K562 (cell line): ENCODE results near the gene ZNF575. TPM values are rescaled to one million over a fixed set of nuclear protein-coding genes. Genes with fewer than 3 reads are reported as not detected.
A peak's percentile ranks its signal among the peaks of the same experiment; 100 is the strongest.

Experiments used
- ARNT ChIP-seq, 2 experiments: fragments of 450-650 bp; IDR thresholded peaks; 2 replicates each; pipeline ENCODE4 v1.6.1; 2016; ENCODE audit warnings: mild to moderate bottlenecking in 1 of 2
- BRD4 ChIP-seq: fragments of 200-600 bp; sonication (generic); IDR thresholded peaks from 2 replicates; pipeline ENCODE4 v1.6.1; 2017; ENCODE audit warnings: inconsistent platforms
- DACH1 ChIP-seq: fragments of 450-650 bp; IDR thresholded peaks from 2 replicates; pipeline ENCODE4 v1.6.1; 2018; ENCODE audit not compliant: partially characterized antibody
- NBN ChIP-seq: fragments of 450-650 bp; IDR thresholded peaks from 2 replicates; pipeline ENCODE4 v1.6.1; 2016; ENCODE audit warnings: low read depth, mild to moderate bottlenecking
- TEAD1 ChIP-seq, 2 experiments: fragments of 450-650 bp in 1 of 2; sonication (generic) in 1 of 2; formaldehyde crosslinking; IDR thresholded peaks; 2 replicates each; pipeline versions ENCODE4 v1.4.0 to v1.8.0; 2020 to 2022; ENCODE audit warnings: mild to moderate bottlenecking in 2 of 2, missing genetic modification reagents in 1 of 2
- XRCC5 ChIP-seq: fragments of 200-400 bp; formaldehyde crosslinking; IDR thresholded peaks from 2 replicates; pipeline ENCODE4 v1.6.1; 2017; ENCODE audit warnings: low read depth, mild to moderate bottlenecking, low read length
- ZNF121 ChIP-seq: sonication (generic); formaldehyde crosslinking; conservative IDR thresholded peaks from 2 replicates; pipeline ENCODE4 v1.8.0; 2022; ENCODE audit warnings: missing genetic modification reagents
- polyA plus RNA-seq, 8 experiments: library from polyadenylated mRNA; depleted of rRNA in 4 of 8; stranded (reverse) in 5 of 8; unstranded in 3 of 8; fragments of >200 nt; fragmentation: Nextera tagmentation in 2 of 8; fragmentation: Illumina TruSeq in 1 of 8; extraction: Ambion mirVana in 2 of 8; extraction: Trizol in 1 of 8; gene quantifications; 2 replicates each; pipeline versions ENCODE4 v1.2.1 to v1.2.3, GENCODE V29; 2011 to 2014; ENCODE audit warnings: inconsistent platforms in 1 of 8, missing spikeins in 1 of 8
- total RNA-seq, 7 experiments: library from RNA; depleted of rRNA in 6 of 7; stranded (reverse); fragments of >200 nt in 6 of 7; fragmentation: Illumina TruSeq in 2 of 7; extraction: Trizol in 2 of 7; gene quantifications; 2 replicates each; pipeline versions ENCODE4 v1.2.1 to v1.2.3, GENCODE V29; 2011 to 2021; ENCODE audit warnings: low replicate concordance in 1 of 7
- TF ChIP-seq, protein P1 (sequence below), 2 experiments: fragments of 450-650 bp; formaldehyde crosslinking in 1 of 2; IDR thresholded peaks; 2 replicates each; pipeline versions ENCODE4 v1.4.0 to v1.6.1; 2014 to 2020; ENCODE audit warnings: mild to moderate bottlenecking in 2 of 2, borderline replicate concordance in 1 of 2, low read depth in 1 of 2
- TF ChIP-seq, protein P2 (sequence below), 3 experiments: IDR thresholded peaks in 2 of 3; conservative IDR thresholded peaks in 1 of 3; 2 replicates each; pipeline ENCODE4 v1.5.1; 2011 to 2012; ENCODE audit warnings: low read length in 3 of 3, mild to moderate bottlenecking in 3 of 3, control low read depth in 2 of 3, improper control_type of control experiment in 1 of 3, inconsistent platforms in 1 of 3, low read depth in 1 of 3, mixed read lengths in 1 of 3, moderate library complexity in 1 of 3; ENCODE audit not compliant: insufficient read depth in 2 of 3
- TF ChIP-seq, protein P3 (sequence below): fragments of 450-650 bp; IDR thresholded peaks from 2 replicates; pipeline ENCODE4 v1.7.1; 2018; ENCODE audit warnings: mild to moderate bottlenecking, low read depth; ENCODE audit not compliant: partially characterized antibody
- TF ChIP-seq, protein P4 (sequence below): IDR thresholded peaks from 2 replicates; pipeline ENCODE4 v1.6.1; 2012; ENCODE audit warnings: low read depth, low read length, improper control_type of control experiment, borderline replicate concordance

The ZNF575 gene
- total and polyA plus RNA-seq, 9 of the 15 experiments (the other 6 are each of a cell fraction or from before 2014, with no cell fraction given): 0.20 to 0.98 (median 0.32) TPM; not detected in 6

DNA sequence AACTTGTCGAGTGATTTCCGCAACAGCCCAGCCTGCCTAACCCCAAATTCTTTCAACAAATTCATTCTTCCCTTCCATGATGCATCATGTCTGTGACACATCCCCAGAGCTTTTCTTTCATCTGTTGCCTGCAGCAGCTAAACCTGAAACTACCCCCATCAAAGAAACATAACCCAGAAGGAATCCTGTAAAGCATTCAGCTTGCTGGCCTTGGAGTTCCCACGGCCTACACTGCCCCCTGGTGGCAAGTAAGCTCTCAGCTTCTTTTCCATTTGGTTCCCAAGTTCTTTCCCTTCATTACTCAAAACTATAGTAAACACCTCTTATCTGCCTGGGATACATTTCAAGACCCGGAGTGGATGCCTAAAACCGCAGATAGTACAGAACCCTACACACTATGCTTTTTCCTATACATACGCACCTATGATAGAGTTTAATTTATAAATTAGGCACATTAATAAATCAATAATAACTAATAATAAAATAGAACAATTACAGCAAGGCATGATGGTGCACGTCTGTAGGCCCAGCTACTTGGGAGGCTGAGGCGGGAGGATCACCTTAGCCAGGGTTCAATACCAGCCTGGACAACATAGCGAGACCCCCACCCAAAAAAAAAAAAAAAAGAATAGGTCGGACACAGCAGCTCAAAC lies 13.4 kb upstream of the ZNF575 start (continued):
- TF ChIP-seq, protein P1, sequence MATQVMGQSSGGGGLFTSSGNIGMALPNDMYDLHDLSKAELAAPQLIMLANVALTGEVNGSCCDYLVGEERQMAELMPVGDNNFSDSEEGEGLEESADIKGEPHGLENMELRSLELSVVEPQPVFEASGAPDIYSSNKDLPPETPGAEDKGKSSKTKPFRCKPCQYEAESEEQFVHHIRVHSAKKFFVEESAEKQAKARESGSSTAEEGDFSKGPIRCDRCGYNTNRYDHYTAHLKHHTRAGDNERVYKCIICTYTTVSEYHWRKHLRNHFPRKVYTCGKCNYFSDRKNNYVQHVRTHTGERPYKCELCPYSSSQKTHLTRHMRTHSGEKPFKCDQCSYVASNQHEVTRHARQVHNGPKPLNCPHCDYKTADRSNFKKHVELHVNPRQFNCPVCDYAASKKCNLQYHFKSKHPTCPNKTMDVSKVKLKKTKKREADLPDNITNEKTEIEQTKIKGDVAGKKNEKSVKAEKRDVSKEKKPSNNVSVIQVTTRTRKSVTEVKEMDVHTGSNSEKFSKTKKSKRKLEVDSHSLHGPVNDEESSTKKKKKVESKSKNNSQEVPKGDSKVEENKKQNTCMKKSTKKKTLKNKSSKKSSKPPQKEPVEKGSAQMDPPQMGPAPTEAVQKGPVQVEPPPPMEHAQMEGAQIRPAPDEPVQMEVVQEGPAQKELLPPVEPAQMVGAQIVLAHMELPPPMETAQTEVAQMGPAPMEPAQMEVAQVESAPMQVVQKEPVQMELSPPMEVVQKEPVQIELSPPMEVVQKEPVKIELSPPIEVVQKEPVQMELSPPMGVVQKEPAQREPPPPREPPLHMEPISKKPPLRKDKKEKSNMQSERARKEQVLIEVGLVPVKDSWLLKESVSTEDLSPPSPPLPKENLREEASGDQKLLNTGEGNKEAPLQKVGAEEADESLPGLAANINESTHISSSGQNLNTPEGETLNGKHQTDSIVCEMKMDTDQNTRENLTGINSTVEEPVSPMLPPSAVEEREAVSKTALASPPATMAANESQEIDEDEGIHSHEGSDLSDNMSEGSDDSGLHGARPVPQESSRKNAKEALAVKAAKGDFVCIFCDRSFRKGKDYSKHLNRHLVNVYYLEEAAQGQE (IDR thresholded peaks at IDR 0.05; ENCODE audit: borderline replicate concordance): peak; percentile 92
- TF ChIP-seq, protein P1 (CRISPR knock-in tag; IDR thresholded peaks at IDR 0.05; ENCODE audit: low read depth): no peak
- TF ChIP-seq BRD4 (no peak), DACH1 (peak; percentile 92), XRCC5 (peak; percentile 70; the same call in 1 of the 2 replicates), ARNT (IDR thresholded peaks at IDR 0.05) (peak in 1 of 2 experiments; percentile 38; a peak in 1 of 4 replicates), NBN (0 out of 2 replicates have a peak, but pooled peaks have one; percentile 59), ZNF121 (CRISPR knock-in tag) (peak; percentile 29; the same call in 1 of the 2 replicates), TEAD1 (CRISPR knock-in tag; IDR thresholded peaks at IDR 0.05) (0 out of 4 replicates have a peak, but pooled peaks of 1 of the 2 experiments have one; percentile 43)
- TF ChIP-seq, protein P2, sequence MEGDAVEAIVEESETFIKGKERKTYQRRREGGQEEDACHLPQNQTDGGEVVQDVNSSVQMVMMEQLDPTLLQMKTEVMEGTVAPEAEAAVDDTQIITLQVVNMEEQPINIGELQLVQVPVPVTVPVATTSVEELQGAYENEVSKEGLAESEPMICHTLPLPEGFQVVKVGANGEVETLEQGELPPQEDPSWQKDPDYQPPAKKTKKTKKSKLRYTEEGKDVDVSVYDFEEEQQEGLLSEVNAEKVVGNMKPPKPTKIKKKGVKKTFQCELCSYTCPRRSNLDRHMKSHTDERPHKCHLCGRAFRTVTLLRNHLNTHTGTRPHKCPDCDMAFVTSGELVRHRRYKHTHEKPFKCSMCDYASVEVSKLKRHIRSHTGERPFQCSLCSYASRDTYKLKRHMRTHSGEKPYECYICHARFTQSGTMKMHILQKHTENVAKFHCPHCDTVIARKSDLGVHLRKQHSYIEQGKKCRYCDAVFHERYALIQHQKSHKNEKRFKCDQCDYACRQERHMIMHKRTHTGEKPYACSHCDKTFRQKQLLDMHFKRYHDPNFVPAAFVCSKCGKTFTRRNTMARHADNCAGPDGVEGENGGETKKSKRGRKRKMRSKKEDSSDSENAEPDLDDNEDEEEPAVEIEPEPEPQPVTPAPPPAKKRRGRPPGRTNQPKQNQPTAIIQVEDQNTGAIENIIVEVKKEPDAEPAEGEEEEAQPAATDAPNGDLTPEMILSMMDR (IDR thresholded peaks at IDR 0.05 in 2 of 3, conservative IDR thresholded peaks at IDR 0.05 in 1 of 3; ENCODE audit: insufficient read depth in 2 of 3, low read depth in 1 of 3, low read length in 3 of 3): peak; percentile 88 to 95 (median 89)
- TF ChIP-seq, protein P3, sequence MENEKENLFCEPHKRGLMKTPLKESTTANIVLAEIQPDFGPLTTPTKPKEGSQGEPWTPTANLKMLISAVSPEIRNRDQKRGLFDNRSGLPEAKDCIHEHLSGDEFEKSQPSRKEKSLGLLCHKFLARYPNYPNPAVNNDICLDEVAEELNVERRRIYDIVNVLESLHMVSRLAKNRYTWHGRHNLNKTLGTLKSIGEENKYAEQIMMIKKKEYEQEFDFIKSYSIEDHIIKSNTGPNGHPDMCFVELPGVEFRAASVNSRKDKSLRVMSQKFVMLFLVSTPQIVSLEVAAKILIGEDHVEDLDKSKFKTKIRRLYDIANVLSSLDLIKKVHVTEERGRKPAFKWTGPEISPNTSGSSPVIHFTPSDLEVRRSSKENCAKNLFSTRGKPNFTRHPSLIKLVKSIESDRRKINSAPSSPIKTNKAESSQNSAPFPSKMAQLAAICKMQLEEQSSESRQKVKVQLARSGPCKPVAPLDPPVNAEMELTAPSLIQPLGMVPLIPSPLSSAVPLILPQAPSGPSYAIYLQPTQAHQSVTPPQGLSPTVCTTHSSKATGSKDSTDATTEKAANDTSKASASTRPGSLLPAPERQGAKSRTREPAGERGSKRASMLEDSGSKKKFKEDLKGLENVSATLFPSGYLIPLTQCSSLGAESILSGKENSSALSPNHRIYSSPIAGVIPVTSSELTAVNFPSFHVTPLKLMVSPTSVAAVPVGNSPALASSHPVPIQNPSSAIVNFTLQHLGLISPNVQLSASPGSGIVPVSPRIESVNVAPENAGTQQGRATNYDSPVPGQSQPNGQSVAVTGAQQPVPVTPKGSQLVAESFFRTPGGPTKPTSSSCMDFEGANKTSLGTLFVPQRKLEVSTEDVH: peak; percentile 36
- TF ChIP-seq, protein P4, sequence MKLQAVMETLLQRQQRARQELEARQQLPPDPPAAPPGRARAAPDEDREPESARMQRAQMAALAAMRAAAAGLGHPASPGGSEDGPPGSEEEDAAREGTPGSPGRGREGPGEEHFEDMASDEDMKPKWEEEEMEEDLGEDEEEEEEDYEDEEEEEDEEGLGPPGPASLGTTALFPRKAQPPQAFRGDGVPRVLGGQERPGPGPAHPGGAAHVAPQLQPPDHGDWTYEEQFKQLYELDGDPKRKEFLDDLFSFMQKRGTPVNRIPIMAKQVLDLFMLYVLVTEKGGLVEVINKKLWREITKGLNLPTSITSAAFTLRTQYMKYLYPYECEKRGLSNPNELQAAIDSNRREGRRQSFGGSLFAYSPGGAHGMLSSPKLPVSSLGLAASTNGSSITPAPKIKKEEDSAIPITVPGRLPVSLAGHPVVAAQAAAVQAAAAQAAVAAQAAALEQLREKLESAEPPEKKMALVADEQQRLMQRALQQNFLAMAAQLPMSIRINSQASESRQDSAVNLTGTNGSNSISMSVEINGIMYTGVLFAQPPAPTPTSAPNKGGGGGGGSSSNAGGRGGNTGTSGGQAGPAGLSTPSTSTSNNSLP: 0 out of 2 replicates have a peak, but pooled peaks have one; percentile 44
